ENCODE results near the gene IQCF6. TPM values are rescaled to one million over a fixed set of nuclear protein-coding genes. Genes with fewer than 3 reads are reported as not detected.

IQCF6 gene
- total RNA-seq, 2 experiments from 2014 or later: not detected

DNA sequence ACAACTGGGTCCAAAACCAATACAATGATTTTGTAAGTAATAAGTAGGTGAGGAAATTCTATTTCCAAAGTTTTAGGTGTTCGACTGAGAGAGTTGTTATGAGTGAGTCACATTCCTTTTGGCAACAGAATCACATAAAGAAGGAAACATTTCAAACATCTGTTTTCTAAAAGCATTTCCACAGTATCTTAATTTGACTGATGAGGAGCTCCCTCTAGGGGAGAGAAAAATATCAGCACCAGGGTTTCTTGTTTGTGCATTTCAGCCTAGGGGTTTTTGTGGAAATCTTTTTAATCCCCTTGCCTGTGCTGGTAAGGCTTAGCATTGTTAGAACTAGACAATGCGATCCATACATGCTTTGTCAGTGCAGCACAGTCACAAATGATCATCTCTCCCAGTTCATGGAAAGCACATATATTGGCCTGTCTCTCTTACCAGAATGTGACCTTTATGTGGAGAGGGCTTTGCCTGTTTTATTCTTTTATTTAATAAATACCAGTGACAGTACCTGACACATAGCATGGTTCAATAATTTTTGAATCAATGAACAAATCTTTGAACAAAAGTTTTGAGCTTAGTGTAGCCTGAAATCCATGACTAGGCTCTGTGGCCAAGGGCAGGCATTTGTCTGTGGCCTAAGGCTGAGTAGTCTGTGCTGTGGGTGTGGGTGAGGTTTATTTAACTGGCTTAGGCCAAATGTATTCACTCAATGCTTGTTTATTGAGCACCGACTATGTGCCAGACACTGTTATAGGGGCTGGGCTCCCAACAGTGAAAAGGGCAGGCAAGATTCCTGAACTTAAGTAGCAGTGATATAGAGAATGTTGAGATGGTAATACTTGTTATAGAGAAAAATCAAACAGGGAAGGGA lies 21.1 kb upstream of the IQCF6 start:
- CTCF ChIA-PET (ENCODE audit: unreplicated experiment): interaction anchor here (1.0 kb wide), 1 partner anchor 12 kb away, joined by 3 read pairs; no protein-coding TSS in a partner anchor
- H3K4me2 ChIP-seq (ENCODE audit: low read length): no peak overlapping the region
- intact Hi-C loops (cut with micrococcal nuclease; ENCODE audit: unreplicated experiment): loop anchor here (1.0 to 2.0 kb wide), 2 partner anchors 81 to 297 kb away; no protein-coding TSS in a partner anchor
- peak; percentile 62 for DNase-seq (ENCODE audit: low spot score)
- TF ChIP-seq EZH2phosphoT487 (IDR thresholded peaks at IDR 0.05; ENCODE audit: borderline replicate concordance, low read depth, low read length): no peak
- TF ChIP-seq, protein P1, sequence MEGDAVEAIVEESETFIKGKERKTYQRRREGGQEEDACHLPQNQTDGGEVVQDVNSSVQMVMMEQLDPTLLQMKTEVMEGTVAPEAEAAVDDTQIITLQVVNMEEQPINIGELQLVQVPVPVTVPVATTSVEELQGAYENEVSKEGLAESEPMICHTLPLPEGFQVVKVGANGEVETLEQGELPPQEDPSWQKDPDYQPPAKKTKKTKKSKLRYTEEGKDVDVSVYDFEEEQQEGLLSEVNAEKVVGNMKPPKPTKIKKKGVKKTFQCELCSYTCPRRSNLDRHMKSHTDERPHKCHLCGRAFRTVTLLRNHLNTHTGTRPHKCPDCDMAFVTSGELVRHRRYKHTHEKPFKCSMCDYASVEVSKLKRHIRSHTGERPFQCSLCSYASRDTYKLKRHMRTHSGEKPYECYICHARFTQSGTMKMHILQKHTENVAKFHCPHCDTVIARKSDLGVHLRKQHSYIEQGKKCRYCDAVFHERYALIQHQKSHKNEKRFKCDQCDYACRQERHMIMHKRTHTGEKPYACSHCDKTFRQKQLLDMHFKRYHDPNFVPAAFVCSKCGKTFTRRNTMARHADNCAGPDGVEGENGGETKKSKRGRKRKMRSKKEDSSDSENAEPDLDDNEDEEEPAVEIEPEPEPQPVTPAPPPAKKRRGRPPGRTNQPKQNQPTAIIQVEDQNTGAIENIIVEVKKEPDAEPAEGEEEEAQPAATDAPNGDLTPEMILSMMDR (conservative IDR thresholded peaks at IDR 0.05; ENCODE audit: low read length): peak; percentile 97
- no peaks in the 10 kb centered on the region for H3K4me1 ChIP-seq (ENCODE audit: insufficient read depth, low read length, poor library complexity, severe bottlenecking)
- no peaks in the 10 kb centered on the region for H3K9me2 ChIP-seq (ENCODE audit: insufficient read depth, low read length)
- POLR2A ChIA-PET: interaction anchor here (0.6 to 1.2 kb wide), 3 partner anchors 218 to 971 kb away, joined by 3 to 4 read pairs (median 3); partner anchors contain the start of gene NEK4
- no peak overlapping the region for H2AFZ ChIP-seq (ENCODE audit: low read length)
- no peaks in the 10 kb centered on the region for H3K36me3 ChIP-seq (ENCODE audit: insufficient read depth, low read length)
- no peaks in the 10 kb centered on the region for H4K20me1 ChIP-seq (ENCODE audit: insufficient read depth, low read length)
- H3K9me3 ChIP-seq (ENCODE audit: low read length): no peaks in the 10 kb centered on the region
- no peaks in the 10 kb centered on the region for H3K79me2 ChIP-seq (ENCODE audit: insufficient read depth, low read depth, low read length)
- BruUV-seq (replicated peaks): no TSS peak
- no peak overlapping the region for H3K27ac ChIP-seq (ENCODE audit: low read depth, low read length, poor library complexity, severe bottlenecking)
- H3K4me3 ChIP-seq (ENCODE audit: low read depth, low read length, poor library complexity, severe bottlenecking): no peak overlapping the region

DNA sequence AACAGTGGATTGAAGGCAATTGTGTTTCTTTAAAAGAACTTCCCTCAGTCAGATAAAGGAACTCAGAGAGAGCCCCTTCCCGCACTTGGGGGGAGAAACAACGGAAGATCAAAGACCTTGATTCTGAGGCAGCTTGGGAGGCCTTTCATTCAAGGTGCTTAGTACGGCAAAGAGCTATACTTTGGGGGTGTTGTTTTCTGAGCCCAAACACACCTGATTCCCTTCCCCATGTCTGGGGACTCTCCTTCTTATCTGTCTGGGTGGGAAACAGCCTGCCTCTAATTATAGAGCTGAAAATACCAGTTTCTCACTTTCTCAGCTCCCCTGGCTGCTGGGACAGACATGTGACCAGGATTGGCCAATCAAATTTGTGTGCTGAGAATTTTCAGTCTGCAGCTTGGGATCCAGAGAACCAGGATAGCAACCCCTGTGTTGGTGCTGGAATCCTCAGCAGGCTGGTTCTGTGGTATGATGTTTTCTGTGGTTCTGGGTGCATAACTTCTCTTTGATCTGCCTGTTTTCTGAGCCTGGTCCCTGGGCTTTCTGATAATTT lies 19.4 kb upstream of the IQCF6 start:
- no peaks in the 10 kb centered on the region for H3K4me1 ChIP-seq (ENCODE audit: insufficient read depth, low read length, poor library complexity, severe bottlenecking)
- ChIA-PET POLR2A (interaction anchor here (0.5 kb wide), 1 partner anchor 1094 kb away, joined by 3 read pairs; no protein-coding TSS in a partner anchor), CTCF (ENCODE audit: unreplicated experiment) (interaction anchor here (1.3 kb wide), 1 partner anchor 80 kb away, joined by 7 read pairs; no protein-coding TSS in a partner anchor)
- no peak for TF ChIP-seq EZH2phosphoT487 (IDR thresholded peaks at IDR 0.05; ENCODE audit: borderline replicate concordance, low read depth, low read length)
- TF ChIP-seq, protein P1 (conservative IDR thresholded peaks at IDR 0.05; ENCODE audit: low read length): no peak
- H3K36me3 ChIP-seq (ENCODE audit: insufficient read depth, low read length): no peaks in the 10 kb centered on the region
- no peaks in the 10 kb centered on the region for H3K9me3 ChIP-seq (ENCODE audit: low read length)
- no peak overlapping the region for H3K27ac ChIP-seq (ENCODE audit: low read depth, low read length, poor library complexity, severe bottlenecking)
- H4K20me1 ChIP-seq (ENCODE audit: insufficient read depth, low read length): no peaks in the 10 kb centered on the region
- H2AFZ ChIP-seq (ENCODE audit: low read length): no peak overlapping the region
- H3K4me2 ChIP-seq (ENCODE audit: low read length): no peak overlapping the region
- no peaks in the 10 kb centered on the region for H3K9me2 ChIP-seq (ENCODE audit: insufficient read depth, low read length)
- DNase-seq (ENCODE audit: low spot score): no peak
- H3K79me2 ChIP-seq (ENCODE audit: insufficient read depth, low read depth, low read length): no peaks in the 10 kb centered on the region
- intact Hi-C loops (cut with micrococcal nuclease; ENCODE audit: unreplicated experiment): no loop called here
- no TSS peak for BruUV-seq (replicated peaks)
- no peak overlapping the region for H3K4me3 ChIP-seq (ENCODE audit: low read depth, low read length, poor library complexity, severe bottlenecking)
